Measurements from ENCODE around the gene UBL7.

The UBL7 gene

DNA sequence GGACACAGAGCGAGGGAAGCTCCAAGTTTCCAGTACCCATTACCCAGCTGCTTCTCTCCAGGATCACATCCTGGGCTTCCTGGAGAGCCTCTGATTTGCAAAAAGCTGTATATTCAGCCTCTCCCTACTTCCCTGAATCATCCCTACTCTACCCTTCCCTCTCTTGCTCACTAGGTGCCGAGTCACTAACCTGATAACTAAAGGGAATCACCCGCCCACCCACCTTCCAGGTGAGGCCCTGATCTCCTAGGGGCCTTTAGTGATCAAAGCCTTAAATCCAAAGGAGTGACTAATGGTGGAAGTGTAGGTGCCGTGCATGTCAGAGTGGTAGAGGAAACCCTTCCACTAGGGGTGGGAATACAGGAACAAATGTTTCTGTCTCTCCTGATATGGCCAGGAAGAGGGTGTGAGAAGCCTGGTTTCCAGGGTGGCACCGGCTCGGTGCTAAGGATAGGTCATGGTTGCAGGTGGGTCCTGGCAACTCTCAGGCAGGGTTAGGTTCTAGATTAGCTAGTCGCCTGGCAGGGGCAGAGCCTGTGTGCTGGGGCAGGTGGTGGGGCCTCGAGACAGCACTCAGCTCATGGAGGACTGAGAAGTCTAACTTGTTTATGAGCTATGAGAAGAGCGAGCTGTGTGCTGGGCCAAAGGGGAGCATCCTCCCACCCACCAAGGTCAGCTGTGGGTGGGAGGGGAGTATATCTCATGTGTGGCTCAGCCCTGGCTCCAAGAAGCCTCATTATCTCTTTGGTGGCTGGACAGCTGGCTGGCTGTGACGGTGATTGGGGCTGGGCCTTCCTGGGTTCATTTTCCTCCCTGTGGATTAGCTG, 37.3 kb downstream of the UBL7 start:
- DNase-seq (ENCODE audit: low read depth in 2 of 2), result no peak

- DNase-seq (ENCODE audit: low read depth in 2 of 2), result no peak
These were observed 38.1 kb downstream of the UBL7 start for GRCh38 chr15:74422652-74423430.

DNA sequence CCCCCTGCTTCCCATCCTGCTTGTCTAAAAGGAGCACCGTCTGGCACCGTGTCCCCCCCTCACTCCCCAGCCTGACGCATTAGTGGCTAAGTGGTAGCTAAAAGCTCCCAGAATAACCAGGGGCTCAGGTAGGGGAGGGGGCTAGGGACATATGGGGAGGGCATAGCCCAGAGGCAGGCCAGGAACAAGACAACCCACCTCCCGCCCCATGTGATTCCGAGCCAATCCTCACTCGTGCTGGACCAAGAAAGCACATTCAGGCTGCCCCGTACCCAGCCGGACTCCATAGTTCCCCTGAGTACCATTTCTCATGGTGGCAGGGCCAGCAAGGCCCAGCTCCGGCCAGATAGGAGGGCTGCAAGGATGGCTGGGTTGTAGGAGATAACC, 38.7 kb downstream of the UBL7 start:
- DNase-seq (ENCODE audit: low read depth in 2 of 2), result no peak

DNA sequence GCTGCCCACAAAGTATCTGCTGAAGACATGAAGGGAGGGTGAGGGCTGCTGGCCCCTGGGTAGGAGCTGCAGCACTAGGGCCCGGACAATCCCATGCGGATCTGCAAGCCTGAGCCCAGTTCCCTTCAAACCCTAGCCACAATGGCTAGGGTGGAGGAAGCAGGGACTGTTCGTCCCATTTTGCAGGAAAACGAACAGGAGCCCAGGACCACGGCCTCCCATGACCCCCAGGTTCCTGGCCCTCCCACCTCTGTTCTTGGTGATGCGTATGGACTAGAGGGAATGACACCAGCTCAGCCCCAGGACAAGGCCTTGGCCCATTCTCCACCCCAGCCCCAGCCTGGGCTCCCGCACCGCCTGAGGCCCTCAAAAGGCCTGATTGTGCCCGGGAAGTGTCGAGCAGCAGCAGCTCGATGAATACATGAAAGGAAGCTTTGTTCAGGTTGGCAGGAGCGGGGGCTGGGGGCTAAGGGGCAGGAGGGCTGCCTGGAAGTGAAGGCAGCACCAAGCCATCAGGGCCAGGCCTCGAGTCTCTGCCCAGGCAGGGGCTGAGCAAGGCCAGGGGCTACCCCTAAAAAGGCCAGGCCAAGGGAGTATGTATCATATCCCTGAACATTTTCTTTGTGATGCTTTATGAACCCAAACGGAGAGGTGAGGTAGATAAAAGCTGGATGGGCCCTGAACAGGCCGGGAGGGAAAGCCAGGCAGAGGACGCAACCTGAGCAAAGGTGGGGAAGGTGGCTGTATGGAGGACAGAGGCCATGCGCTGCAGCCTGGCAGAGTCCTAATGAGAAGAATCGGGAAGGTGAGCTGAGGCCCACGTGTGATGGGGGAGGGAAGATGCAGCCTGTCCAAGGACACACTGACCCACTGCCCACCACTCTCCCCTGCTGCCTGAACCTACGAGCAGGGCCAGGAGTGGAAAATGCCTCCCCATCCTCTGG, 39.4 kb downstream of the UBL7 start:
- no peak for DNase-seq (ENCODE audit: low read depth in 2 of 2)

DNA sequence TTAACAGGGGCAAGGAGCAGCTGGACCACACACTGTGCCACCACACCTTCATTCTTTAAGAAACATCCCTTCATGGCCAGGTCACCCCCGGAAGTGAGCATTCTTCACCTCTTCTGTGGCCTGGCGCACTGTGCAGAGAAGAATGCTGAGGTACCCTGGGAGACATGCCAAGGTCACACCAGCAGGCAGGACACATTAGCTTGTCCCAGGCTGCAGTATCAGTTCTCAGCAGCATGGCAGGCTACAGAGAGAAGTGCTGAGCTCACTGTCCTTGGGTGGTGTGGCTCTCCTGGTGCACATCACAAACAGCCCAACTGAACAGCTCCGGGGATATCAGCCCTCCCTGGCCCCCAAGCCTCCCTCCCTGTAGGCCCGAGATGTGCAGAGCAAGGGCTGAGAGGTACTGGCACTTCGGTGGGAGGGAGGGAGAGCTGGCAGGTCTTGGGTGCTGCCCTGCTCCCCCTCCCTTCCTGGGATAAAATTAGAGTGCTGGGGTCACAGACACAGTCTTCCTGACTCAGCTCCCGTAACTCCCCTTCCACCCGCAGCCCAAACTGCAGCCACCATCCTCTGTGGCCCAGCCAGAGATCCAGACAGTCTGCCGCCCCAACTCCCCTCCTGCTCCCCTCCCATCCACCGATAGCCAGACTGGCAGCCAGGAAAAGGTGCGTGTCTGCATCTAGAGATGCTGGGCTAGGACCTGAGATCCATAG, 40.6 kb downstream of the UBL7 start:
- no peak for DNase-seq (ENCODE audit: low read depth in 2 of 2)

DNA sequence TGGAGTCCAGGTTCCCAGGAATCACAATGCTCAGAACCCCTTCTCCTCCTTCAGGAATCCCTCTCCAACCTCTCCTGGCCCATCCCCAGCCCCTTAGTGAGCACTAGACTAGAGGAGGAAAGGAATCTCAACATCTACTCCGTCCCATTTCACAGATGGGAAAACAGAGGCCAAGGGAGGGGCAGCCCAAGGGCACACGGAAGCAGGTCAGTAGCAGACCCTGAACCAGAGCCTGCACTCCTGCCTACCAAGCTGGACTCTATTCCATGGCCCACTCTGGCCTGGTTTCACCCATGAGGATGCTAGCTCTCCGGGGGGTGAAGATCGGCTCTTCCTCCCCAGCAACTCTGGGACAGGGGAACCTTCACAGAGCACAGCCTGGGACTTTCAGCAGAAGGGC, 41.5 kb downstream of the UBL7 start:
- DNase-seq (ENCODE audit: low read depth in 2 of 2), result no peak

DNA sequence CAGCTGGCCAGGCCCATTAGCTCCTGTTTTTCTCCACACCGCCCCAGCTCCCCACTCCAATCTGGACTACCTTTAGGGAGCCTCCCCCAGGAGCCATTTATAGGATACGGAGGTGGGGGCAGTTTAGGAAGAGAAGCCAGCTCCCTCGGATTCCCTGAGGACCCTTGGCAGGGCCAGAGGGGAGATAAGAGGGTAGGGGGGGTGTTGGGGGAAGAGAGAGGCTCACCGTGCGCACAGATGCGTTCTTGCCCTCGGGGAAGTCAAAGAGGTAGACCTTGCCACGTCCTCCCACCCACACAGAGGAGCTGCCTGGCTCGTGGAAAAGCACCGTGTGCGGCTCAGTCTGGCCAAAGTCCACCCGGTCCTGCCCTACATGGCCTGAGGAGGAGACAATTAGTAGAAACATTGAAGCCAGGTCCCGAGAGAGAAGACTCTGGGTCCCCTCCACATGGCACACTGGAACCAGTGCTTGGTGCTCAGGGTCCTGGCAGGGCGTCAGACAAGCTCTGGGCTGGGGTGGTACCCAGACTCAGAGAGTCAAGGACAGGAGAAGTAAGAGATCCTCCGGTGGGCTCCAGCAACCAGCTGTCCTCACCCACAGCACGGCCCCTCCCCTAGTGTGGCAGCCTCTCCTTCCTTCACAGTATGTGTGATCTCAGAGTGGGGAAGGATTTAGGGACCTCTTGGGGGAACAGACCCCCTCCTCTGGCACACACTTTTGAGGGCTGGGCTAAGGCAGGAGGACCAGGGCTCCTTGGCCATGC, 42.2 kb downstream of the UBL7 start:
- DNase-seq (ENCODE audit: low read depth in 2 of 2), result no peak

GRCh38 chr15:74417670-74418069, 43.3 kb downstream of the UBL7 start:
- DNase-seq (ENCODE audit: low read depth in 2 of 2), result no peak

- DNase-seq (ENCODE audit: low read depth in 2 of 2), result no peak
These were observed 43.7 kb downstream of the UBL7 start for GRCh38 chr15:74417225-74417624.

DNA sequence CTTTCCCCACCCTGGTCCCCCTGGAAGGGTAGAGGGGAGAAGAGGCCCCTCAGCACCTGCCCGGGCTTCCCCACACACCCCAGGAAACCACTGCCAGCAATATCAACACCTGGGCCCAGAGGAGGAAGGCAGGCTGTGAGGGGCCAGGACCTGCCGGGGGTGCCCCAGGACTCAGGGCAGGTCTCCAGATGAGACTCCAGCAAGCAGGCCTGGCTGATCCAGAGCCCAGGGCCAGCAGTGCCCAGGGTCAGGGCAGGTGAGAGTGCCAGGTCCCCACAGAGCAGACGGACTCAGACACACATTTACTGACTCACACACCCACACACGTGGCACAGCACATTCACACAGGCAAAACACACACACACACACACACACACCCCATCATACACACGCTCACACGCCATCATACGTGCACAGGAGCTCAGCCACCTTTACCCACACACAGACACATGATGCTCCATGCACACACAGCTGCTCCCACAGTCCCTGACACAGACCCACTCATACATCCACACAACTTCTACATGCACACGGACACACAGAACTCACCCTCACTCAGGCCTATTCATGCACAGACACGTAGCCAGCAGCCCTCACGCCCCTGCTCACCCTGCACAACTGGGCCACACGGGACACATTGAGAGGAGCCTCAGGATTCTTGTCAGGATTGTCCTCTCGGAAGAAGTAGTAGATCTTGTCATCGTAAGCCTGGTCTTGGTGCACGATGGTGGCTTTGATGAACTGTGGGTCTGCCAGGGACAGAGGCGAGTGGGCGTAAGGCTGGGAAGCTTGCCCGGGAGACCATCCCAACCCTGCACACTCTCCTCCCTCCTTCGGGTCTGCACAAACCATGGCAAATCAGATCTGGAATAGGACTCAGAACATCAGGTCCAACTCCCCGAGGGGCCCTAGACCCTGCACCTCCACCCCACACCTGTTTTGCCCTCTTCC, 44.7 kb downstream of the UBL7 start:
- DNase-seq (ENCODE audit: low read depth in 2 of 2), result no peak

GRCh38 chr15:74414603-74415338, 46.2 kb downstream of the UBL7 start:
- DNase-seq (ENCODE audit: low read depth in 2 of 2), result no peak

DNA sequence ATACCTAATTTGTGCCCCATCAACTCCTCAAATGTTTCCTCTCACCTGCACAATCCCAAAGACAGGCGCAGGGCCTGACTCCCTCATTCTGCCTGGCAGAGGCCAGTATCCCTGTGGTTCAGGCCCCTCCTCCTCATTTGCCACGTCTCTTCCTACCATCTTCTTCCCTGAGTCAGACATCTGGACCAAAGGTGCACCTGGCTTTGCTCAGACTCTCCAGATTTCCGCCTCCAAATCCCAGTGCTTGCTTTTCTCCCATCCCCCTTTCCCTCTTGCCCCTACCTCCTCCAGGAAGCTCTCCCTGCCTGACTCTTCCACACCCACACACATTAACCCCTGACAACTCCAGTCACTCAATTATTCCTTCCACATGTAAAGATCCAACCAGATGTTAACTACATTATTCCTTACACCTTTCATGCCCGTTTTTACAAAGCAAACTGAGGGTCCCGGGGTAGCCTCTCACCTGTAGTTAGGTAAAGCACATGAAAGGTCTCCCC, 46.8 kb downstream of the UBL7 start:
- no peak for DNase-seq (ENCODE audit: low read depth in 2 of 2)

GRCh38 chr15:74413350-74414080, 47.4 kb downstream of the UBL7 start:
- no peak for DNase-seq (ENCODE audit: low read depth in 2 of 2)

DNA sequence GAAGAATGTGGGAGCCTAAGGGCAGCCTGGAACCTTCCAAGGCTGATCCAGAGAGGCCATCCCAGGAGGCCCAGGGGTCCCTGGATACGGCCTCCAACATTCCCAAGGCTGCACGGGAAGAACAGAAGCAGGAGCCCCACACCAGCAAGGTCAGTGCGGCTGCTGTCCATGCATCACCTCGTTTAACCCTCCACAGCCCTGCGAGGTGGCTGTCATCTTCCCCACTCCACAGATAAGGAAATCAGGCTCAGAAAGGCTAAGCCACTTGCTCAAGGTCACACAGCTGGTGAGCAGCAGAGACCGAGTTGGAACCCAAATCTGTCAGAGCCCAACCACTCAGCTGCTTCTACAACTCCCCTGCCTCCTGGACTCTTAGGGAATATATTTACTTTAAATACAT, 48.8 kb downstream of the UBL7 start:
- DNase-seq (ENCODE audit: low read depth in 2 of 2), result no peak

- no peak for DNase-seq (ENCODE audit: low read depth in 2 of 2)
These were observed 49.3 kb downstream of the UBL7 start for GRCh38 chr15:74411686-74412085.

GRCh38 chr15:74410502-74410901, 50.5 kb downstream of the UBL7 start:
- DNase-seq (ENCODE audit: low read depth in 2 of 2), result no peak

- DNase-seq (ENCODE audit: low read depth in 2 of 2), result no peak
These were observed 51.7 kb downstream of the UBL7 start for GRCh38 chr15:74409225-74409624.

DNA sequence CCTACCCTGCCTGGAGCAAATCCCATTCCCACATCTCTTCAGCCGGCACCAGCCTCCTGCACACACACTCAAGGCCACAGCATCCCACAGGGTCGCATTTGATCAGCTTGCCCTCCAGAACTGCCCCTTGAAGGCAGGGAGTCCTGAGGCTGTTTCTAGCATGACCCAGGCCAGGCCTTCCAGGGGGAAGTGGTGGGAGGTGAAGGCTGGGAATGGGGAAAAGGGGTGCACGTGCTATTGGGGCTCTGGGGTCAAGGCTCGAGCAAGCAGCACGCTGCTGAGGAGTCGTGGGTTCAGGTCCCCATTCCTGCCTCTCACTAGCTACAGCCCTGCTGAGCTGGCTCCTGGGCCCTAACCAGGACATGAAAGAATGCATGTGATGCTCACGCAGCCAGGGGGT, 52.1 kb downstream of the UBL7 start:
- DNase-seq (ENCODE audit: low read depth in 2 of 2), result no peak

Measured in stimulated activated CD4-positive, alpha-beta T cell treated with anti-CD3 and anti-CD28 coated beads, Interleukin-1b, Interleukin-23, amount 100 ng/mL, for 4 hours (primary cell).